CD4-positive, alpha-beta T cell treated with Interleukin-15 for 4 hours (primary cell): ENCODE data around the gene SLC5A1.

Experiments used
- DNase-seq: peaks from one replicate; pipeline ENCODE4 v3.0.0-alpha.2; 2020; ENCODE audit warnings: low spot score

SLC5A1 gene

DNA sequence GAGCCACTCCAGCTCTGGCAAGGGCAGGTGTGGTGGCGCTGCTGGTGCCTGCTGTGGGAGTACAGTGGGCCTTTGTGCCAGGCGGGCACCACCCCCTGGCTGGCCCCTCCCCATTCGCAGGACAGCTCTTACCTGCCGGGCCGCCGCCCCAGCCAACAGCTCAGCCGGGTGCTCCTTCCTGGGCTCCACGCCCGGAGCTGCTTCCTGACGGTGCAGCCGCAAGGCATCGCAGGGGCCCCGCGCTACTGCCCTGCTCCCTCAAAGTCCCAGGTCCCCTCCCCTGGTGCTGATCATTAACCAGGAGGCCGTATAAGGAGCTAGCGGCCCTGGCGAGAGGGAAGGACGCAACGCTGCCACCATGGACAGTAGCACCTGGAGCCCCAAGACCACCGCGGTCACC, at the start of gene SLC5A1:
SLC5A1 (plus strand) TSS at position 338 of the 400 bp plus-strand sequence; CDS start at position 359, 21 bp downstream.
- no peak for DNase-seq

GRCh38 chr22:31995046-31995445, 48.0 kb upstream of the SLC5A1 start:
- no peak for DNase-seq

GRCh38 chr22:31995807-31996206, 47.3 kb upstream of the SLC5A1 start:
- no peak for DNase-seq

GRCh38 chr22:31998784-31999385, 44.2 kb upstream of the SLC5A1 start:
- no peak for DNase-seq

DNA sequence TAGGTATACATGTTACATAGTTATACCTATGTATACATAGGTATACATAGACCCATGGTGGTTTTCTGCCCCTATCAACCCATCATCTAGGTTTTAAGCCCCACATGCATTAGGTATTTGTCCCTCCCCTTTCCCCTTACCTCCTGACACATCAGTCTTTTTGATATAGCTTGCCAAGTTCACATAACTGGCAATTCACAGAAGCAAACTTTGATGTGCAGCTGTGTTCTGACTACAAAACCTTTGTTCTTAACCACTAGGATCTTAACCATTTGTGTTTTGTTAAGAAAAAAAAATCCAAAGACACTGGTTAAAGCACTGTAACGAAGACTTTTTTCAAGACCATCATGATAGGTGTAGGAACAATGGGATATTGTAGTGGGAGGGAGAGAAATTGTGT, 42.9 kb upstream of the SLC5A1 start:
- DNase-seq = no peak

DNA sequence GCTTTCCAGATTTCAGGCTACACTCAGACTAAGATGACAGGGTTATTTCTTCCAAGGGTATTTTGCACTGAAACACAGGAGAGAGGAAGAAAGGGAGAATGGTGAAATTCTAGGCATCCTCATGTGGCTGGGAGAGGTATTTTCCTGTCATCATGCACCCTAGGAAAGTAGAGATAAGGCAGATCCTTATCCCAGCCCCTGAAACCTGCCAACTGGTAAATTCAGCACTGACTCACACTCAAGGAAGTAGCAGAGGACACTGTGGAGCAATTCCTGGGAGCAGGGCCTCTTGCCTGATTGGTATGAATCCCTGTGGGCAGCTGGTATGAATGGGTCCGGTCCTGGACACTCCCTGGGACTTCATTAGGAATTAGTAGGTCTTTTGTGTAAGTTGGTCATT, 37.6 kb upstream of the SLC5A1 start:
- no peak for DNase-seq

GRCh38 chr22:32013200-32013599, 29.9 kb upstream of the SLC5A1 start:
- DNase-seq = no peak

- DNase-seq = no peak
Observed at GRCh38 chr22:32016081-32016480, 27.0 kb upstream of the SLC5A1 start.

GRCh38 chr22:32018056-32018455, 25.0 kb upstream of the SLC5A1 start:
- no peak for DNase-seq

DNA sequence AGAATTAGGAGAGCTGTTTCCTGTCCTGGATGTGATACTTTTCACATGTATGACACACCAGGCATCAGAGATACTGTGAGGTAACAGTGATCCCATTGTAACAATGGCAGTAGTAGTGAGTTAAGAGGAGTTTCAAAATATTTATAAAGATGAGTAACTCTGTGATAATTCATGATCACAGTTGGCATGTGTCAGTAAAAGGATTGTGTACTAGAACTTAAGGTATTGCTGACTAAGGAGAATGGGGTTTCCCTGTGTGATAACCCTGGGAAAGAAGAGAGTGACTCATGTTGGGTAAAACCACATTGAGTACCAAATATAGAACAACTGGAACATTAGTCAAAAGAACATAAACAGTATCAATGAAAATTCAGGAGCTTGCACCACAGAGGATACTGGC, 22.9 kb upstream of the SLC5A1 start:
- no peak for DNase-seq

- no peak for DNase-seq
Observed at GRCh38 chr22:32021716-32022115, 21.3 kb upstream of the SLC5A1 start.

- no peak for DNase-seq
Observed at GRCh38 chr22:32023251-32023827, 19.7 kb upstream of the SLC5A1 start.

- DNase-seq = no peak
Observed at GRCh38 chr22:32024796-32025195, 18.3 kb upstream of the SLC5A1 start.

DNA sequence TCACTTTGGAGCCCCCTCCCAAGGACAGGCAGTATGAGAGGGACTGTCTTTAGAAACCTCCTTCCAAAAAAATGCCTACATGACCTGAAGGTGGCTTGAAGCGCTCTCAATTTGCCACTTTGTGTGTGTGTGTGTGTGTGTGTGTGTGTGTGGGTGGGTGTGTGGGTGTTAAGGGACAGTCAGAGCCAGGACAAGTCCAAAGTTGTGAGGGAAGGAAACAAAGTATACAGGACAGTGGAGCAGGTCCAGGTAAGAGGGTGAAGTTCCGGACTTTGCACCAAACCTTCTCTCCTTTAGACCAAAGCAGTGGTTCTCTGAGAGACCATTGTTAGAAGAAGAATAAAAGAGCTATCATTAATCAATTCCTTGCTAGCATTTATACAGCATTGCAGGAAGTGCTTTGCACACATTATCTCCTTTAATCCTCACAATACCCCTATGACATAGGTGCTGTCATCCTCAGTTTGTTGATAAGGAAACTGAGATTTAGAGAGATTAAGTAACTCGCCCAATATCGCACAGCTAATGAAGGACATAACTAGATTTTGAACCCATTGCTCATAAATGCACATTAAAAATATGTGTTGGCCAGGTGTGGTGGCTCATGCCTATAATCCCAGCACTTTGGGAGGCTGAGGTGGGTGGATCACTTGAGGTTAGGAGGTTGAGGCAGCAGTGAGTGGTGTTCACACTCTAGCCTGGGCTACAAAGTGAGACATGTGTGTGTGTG, 12.4 kb upstream of the SLC5A1 start:
- DNase-seq = no peak

DNA sequence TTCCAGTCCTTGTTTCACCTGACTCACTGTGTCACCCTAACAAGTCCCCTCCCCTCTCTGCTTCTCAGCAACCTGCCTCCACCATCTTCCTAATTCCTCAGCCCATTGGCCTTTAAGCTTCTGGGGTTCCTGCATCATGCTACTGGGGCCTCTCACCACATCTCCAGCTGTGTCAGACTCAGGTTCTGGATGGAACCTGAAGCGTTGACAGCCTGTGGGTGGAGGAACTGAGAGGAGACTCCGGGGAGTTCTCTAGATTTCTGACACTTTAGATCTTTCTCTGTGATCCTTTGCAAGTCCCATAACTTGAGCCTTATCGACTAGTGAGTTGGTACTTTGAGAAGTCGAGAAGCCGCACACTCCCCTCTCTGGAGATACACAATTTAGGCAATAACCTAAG, 11.6 kb upstream of the SLC5A1 start:
- DNase-seq = no peak

GRCh38 chr22:32034275-32034674, 8.8 kb upstream of the SLC5A1 start:
- no peak for DNase-seq

DNA sequence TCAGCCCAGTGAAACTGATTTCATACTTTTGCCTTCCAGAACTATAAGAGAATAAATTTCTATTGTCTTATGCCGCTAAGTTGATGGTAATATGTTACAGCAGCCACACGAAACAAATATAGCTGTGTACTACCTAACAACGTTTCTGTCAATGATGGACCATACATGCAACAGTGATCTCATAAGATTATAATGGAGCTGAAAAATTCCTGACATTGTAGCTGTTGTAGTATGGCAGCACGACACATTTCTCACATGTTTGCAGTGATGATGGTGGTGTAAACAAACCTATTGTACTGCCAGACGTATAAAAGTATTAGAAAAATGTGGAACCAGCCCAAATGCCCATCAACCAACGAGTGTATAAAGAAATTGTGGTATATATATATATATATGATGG, 5.8 kb upstream of the SLC5A1 start:
- DNase-seq = no peak

DNA sequence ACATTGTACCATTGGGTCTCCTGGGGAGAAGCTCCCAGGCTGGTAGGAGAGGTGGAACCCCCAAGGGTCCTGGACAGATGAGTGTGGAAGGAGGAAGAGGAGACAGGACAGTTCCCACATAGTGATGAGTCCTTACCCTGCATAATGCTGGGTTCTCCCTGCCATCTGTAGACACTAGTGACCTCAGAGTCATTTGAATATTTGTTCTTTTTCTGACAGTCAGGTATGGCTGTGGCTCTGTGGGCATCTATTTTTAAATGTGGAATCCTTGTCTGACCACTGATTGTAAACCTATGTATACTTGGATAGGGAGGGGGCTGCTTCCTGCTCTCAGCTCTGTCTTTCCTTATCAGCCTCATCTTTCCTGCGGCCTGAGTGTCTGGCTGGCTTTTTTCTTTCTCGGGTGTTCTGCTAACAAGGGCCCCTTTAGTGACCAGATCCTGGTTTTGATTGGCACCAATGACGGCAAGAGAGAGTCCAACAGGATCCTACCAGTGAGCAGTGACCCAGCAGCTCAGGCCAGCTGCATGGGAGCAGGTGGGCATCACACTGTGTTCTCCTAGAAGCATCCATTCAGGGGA, 2.6 kb upstream of the SLC5A1 start:
- DNase-seq = no peak

DNA sequence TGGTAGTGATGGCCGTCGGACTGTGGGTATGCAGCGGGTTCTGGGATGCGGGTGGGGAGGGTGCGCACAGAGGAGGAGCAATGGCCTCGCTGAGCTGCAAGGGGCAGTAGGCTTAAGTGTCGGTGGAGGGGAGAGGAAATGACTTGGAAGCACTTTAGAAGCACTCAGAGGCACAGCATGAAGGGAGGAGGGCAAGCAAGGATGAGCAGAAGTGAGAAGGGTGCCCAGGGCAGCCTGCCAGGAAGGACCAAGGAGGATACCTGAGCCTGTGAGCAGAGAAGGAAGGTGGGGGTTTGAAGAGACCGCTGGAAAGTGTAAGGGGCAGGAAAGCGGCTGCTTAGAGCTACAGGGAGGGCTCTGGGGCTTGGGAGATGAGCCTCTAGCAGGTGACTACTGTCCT, 330 bp downstream of the SLC5A1 start:
- no peak for DNase-seq

- no peak for DNase-seq
Observed at GRCh38 chr22:32044477-32044876, 1.4 kb downstream of the SLC5A1 start.

GRCh38 chr22:32044913-32045312, 1.9 kb downstream of the SLC5A1 start:
- no peak for DNase-seq

- DNase-seq = no peak
Observed at GRCh38 chr22:32048069-32048468, 5.0 kb downstream of the SLC5A1 start.
